ENCODE measurements around the gene ZC2HC1C.
"Not testable (repeated sequence)": the region's sequence is repeated elsewhere in the genome, so short reads cannot be mapped to it uniquely, and the experiment has no call there.

The ZC2HC1C gene

DNA sequence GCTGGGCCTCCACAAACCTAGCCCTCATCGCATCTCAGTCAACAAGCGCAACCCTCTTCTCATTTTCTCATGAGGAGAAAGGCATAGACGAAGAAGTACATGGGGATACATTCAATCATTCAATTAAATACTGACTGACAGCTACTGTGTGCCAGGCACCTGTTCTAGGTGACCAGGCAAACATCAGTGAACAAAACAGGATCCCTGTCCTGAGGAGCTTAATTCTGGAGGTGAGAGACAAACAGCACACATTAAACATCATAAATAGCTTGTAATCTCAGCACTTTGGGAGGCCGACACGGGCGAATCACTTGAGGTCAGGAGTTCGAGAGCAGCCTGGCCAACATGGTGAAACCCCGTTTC is 5.3 kb upstream of the ZC2HC1C start:
- TF ChIP-seq, protein P1, sequence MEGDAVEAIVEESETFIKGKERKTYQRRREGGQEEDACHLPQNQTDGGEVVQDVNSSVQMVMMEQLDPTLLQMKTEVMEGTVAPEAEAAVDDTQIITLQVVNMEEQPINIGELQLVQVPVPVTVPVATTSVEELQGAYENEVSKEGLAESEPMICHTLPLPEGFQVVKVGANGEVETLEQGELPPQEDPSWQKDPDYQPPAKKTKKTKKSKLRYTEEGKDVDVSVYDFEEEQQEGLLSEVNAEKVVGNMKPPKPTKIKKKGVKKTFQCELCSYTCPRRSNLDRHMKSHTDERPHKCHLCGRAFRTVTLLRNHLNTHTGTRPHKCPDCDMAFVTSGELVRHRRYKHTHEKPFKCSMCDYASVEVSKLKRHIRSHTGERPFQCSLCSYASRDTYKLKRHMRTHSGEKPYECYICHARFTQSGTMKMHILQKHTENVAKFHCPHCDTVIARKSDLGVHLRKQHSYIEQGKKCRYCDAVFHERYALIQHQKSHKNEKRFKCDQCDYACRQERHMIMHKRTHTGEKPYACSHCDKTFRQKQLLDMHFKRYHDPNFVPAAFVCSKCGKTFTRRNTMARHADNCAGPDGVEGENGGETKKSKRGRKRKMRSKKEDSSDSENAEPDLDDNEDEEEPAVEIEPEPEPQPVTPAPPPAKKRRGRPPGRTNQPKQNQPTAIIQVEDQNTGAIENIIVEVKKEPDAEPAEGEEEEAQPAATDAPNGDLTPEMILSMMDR (IDR thresholded peaks at IDR 0.05; ENCODE audit: control insufficient read depth, extremely low read depth, insufficient read depth) = no peak
- DNase-seq (ENCODE audit: low read depth) = no peak
- H3K4me3 ChIP-seq (ENCODE audit: low read depth, low read length) = peak overlapping the region; percentile 89

DNA sequence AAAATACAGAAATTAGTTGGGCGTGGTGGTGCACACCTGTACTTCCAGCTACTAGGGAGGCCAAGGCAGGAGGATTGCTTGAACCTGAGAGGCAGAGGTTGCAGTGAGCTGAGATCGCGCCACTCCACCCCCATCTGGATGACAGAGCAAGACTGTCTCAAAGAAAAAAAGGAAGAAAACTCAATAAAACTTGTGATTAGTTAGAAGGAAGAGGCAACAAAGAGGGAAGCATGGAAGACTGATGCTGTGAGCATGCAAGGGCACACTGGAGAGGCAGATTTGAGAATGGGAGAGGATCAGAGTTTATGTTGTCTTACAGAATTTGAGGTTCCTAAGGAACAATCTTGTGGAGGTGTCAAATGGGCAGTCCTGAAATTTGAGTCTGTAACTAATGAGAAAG is 2.8 kb upstream of the ZC2HC1C start:
- TF ChIP-seq, protein P1 (IDR thresholded peaks at IDR 0.05; ENCODE audit: control insufficient read depth, extremely low read depth, insufficient read depth) = no peak
- no peak for DNase-seq (ENCODE audit: low read depth)
- H3K4me3 ChIP-seq (ENCODE audit: low read depth, low read length) = no peak overlapping the region

DNA sequence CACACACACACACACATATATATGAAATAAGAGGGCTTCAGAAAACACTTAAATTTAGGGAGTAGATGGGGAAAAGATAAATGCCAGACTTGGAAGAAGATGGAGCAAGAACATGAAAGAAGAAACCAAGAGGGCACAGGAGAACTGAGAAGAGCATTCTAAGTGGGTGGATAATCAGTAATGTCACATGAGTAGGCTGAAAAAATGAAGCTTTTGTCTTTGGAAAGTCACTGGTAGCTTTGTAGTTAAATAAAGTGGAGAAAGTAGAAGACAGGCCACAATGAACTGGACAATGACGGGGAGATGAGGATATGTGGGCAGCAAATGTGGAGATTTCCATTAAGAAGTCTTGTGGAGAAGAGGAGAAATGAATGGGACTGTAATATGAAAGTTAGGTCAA is 2.2 kb upstream of the ZC2HC1C start:
- DNase-seq (ENCODE audit: low read depth) = no peak
- TF ChIP-seq, protein P1 (IDR thresholded peaks at IDR 0.05; ENCODE audit: control insufficient read depth, extremely low read depth, insufficient read depth) = no peak
- no peak overlapping the region for H3K4me3 ChIP-seq (ENCODE audit: low read depth, low read length)

GRCh38 chr14:75067765-75068164 is 1.7 kb upstream of the ZC2HC1C start:
- not testable (repeated sequence) for DNase-seq (ENCODE audit: low read depth); H3K4me3 ChIP-seq (ENCODE audit: low read depth, low read length)

DNA sequence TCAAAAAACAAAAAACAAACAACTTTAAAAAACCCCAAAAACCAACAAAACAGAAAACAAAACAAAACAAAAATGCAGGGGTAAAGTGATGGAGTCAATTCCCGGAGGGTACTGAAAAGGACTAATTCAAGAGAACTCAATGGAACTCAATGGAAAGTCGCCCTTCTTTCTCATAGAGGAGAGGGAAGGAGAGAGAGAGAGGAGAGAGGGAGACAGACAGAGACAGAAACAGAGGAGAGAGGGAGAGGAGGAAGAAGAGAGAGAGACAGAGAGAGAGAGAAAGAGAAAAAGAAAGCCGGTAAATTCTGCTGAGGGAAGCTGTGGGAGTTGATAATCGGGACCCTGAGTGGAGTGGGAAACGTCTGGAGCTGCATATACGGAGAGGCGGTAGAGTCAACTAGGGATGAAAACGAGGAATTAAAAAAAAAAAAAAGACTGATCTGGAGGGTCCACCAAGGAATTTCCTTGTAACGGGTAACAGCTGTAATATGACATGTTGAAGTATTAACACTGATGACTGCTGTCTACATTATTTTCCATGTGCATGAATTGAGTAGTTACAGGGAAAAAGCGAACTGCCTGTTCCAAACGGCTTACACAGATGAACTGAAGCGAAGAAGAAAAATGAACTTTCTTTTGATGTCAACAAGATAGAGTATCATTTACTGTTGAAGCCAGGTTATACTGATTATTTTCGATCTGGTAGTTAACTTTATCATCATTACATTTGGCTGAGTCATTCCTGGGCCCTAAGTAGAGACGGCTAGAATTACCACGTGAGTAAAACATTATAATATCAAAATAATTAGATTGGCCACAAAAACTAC is 934 bp upstream of the ZC2HC1C start:
- TF ChIP-seq, protein P1 (IDR thresholded peaks at IDR 0.05; ENCODE audit: control insufficient read depth, extremely low read depth, insufficient read depth) = no peak
- peak overlapping the region; percentile 56 for H3K4me3 ChIP-seq (ENCODE audit: low read depth, low read length)
- no peak for DNase-seq (ENCODE audit: low read depth)

DNA sequence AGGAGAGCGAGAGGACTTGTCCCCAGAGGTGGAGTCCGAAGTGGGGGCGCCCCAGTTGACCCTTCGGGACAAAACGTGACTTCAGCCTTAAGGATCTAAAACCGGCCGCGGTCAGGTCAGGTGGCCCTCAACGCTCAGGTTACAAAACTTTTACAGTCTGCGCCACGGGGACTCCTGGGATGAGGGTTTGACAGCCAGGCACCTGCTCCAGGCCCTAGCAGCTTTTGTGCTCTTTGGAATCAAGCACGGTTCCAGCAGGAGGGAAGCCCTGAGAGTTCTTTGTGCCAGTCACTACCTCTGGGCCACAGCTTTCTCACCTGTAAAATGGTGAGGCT is 337 bp downstream of the ZC2HC1C start:
- no peak for DNase-seq (ENCODE audit: low read depth)
- TF ChIP-seq, protein P1 (IDR thresholded peaks at IDR 0.05; ENCODE audit: control insufficient read depth, extremely low read depth, insufficient read depth) = no peak
- peak overlapping the region; percentile 56 for H3K4me3 ChIP-seq (ENCODE audit: low read depth, low read length)

DNA sequence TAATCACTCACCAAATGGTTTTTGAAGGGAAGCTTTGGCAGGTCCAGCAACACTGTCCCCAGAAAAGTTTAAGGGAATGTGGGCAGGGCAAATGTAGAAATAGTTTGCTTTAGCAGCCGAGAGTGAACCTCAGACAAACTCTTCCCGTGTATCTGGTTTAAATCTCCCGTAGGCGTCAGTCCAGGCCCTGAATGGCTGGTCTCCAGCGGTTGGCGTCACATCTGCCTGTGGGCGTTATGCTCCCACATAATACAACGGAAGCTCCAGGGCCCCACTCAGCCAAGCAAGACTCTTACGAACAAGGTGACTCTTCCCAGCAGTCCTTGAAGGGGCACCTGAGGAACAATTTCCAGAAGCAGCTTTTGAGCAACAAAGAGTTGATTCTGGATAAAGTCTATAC is 942 bp downstream of the ZC2HC1C start:
- TF ChIP-seq, protein P1 (IDR thresholded peaks at IDR 0.05; ENCODE audit: control insufficient read depth, extremely low read depth, insufficient read depth) = no peak
- no peak for DNase-seq (ENCODE audit: low read depth)
- peak overlapping the region; percentile 56 for H3K4me3 ChIP-seq (ENCODE audit: low read depth, low read length)
